ENCODE data around the gene SLC2A13.
"Not testable (repeated sequence)": the region's sequence is repeated elsewhere in the genome, so short reads cannot be mapped to it uniquely, and the experiment has no call there.

SLC2A13 gene

DNA sequence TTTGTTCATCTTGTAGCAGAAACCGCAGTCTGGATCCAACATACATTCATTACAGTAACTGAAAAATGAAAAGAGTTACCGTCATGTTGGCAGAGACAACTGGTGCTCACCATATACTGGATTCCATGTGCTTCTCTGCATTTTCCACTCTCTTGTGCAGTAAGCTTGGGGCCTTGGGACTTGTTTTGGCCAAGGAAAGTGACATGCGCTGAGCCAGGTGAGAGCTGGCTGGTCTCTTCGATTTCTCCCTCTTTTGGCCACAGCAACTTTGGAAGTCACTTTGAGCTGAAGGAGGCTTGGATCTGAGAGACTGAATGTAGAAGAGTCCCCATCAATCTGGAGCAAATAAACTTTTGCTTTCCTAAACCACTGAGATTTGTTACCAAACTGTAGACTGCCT, 275.7 kb downstream of the SLC2A13 start:
- in situ Hi-C loops (cut with MboI; ENCODE audit: low sequenced_read_pairs) = no loop called here

DNA sequence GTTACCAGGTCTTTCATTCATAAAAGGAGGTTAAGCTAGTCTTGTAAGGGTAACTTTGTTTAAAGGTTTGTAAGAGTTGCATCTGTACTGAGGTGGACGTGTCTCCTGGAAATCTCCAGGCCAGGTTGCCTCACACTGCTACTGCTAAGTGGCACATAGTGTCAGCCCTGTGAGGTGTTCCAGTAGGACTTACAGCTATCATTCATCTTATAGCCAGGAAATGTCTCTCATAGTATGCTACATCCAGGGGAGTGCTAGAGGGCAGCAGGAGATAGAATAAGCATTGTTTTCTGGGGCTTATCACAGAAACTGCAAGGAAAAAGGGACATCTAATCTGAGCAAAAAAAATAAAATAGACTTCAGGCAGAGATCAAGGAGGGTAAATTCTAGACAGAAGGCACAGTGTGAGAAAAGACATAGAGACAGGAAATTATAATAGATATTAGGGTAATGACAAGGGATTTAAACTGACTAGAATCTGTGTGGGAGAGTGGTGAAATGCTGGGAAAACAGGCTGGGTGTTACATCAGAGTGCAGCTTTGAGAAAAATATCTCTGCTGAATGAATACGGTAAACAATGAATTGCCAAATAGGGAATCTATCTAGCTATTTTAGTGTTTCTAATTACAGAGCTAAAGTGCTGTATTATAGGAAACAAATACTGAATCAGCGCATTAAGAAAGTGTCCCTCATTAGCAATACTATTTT, 281.2 kb downstream of the SLC2A13 start:
- in situ Hi-C loops (cut with MboI; ENCODE audit: low sequenced_read_pairs) = no loop called here

DNA sequence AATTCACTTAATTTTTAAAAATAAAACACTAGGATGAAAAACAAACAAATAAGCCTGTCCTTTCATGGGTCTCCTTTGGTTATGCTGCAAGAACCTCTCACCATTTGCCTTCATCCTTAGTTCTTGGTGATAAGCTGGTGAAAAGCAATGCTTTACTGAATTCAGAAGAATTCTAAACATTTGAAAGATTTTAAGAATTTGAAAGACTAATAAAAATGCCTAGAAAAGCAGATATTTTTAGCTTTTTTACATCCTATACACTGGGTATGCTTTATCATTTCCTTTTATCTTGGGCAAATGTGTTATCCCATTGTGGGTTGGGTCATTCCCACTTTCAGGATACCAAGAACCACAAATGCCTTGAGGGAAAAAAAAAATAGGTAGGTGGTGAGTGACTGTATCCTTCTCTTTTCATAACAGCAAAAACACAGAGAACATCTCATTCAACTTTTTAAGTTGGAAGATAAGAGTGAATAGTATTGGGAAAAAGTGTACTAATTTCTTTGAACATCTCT, 289.2 kb downstream of the SLC2A13 start:
- in situ Hi-C loops (cut with MboI; ENCODE audit: low sequenced_read_pairs) = no loop called here

DNA sequence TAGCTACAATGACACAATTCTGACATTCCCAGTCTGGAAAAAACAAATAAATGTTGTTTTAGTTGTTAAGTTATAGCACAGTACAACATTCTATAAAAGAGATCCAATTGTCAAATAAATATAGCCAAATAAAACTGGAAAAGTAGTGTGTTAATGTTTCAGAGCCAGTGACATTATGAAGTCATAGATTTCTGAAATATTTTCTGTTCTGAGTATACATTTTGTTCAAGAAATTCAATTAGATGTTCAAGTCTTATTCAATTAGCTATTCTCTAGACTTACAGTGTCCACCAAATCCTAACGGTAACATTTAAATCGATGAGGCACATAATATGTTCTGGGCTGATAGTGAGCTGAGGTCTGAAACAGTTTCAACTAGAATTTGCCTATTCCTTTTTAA, 290.1 kb downstream of the SLC2A13 start:
- in situ Hi-C loops (cut with MboI; ENCODE audit: low sequenced_read_pairs) = no loop called here

DNA sequence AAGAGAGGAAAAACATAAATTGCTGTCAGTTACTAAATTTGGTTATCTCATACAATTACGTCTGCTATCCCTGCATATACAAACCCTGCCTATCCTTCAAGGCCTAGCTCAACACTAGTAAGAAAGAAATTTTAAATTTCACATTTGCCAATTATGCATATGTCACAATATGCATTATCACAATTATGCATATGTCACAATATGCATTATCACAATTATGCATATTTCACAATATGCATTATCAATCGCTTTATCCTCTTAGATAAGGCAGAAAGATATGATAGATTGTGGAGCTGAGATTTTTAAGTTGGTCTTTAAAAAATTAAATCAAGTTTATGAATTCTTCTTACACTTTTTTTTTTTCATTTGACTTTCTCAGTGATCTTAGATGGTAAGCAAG, 291.3 kb downstream of the SLC2A13 start:
- in situ Hi-C loops (cut with MboI; ENCODE audit: low sequenced_read_pairs) = no loop called here

DNA sequence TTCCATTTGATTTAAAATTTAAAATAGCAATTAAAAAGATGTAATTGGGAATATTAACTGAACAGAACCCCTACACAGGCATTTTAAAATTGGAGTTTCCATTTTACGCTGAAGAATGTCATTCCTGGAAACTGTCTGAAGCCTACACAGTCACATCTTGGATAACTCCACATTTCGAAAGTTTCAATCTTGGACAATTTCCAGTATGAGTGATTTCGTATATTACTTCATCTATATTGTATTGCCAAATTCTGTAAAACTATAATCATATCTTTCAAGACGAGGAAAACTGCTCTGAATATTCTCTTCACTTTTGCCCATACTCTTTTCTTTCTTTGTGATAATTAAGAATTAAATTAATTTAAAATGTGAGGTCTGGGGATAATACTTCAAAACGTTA, 292.1 kb downstream of the SLC2A13 start:
- in situ Hi-C loops (cut with MboI; ENCODE audit: low sequenced_read_pairs) = no loop called here

DNA sequence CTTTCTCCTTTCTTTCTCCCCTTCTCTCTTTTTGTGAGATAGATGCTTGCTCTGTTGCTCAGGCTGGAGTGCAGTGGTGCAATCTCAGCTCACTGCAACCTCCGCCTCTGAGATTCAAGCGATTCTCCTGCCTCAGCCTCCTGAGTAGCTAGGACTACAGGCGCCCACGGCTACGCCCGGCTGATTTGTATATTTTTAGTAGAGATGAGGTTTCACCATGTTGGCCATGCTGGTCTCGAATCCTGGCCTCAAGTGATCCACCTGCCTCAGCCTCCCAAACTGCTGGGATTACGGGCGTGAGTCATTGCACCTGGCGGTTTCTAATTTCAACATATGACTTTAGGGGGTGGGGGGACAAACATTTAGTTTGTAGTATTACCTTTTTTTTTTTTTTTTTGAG, 293.4 kb downstream of the SLC2A13 start:
- in situ Hi-C loops (cut with MboI; ENCODE audit: low sequenced_read_pairs) = not testable (repeated sequence)

DNA sequence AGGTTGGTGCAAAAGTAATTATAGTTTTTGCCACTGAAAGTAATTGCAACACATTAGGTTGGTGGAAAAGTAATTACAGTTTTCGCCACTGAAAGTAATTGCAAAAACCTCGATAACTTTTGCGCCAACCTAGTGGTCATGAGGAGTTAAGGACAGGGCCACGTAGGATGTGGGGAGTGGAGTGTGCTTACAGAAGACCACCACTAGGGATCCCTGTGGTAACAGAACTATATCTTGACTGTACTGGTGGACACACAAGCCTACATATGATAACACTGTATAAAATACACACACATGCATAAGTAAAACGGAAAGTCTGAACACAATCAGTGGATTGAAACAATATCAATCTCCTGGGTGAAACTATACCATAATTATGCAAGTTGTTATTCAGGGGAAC, 298.8 kb downstream of the SLC2A13 start:
- in situ Hi-C loops (cut with MboI; ENCODE audit: low sequenced_read_pairs) = no loop called here

DNA sequence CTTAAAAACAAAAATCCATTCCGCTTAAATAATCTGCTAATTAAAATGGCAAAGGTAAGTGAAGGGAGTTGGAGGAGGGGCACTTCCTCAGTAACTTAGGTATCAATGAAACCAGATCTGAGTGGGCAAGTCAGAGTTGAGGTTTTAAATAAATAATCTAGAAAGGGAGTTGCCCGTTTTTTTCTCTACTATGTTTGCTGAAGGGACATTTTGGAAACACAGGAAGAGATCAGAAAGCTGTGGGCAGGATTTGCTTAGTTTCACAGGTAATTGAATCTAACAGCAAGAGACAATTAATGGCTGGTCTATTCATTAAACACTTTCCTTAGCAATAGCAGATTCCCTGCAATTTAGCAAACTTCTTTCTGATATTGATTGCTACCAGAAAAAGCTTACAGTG, 300.2 kb downstream of the SLC2A13 start:
- in situ Hi-C loops (cut with MboI; ENCODE audit: low sequenced_read_pairs) = no loop called here

DNA sequence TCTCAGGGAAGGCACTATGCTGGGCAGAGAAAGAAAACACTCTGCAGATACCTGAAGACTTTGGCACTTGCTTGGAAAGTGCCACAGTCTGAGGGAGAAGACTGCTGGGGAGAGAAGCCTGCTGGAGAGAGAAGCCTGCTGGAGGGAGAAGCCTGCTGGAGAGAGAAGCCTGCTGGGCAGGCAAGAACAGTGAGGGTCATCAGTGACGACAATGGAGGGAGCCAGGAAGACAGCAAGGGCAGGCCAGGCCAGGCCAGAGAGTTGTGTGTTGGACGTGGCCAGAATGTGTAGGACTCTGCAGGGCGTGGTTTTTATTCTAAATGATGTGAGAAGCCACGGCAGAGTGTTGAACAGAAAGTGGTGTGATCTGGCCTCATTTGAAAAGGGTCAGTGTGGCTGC, 301.0 kb downstream of the SLC2A13 start:
- in situ Hi-C loops (cut with MboI; ENCODE audit: low sequenced_read_pairs) = no loop called here

DNA sequence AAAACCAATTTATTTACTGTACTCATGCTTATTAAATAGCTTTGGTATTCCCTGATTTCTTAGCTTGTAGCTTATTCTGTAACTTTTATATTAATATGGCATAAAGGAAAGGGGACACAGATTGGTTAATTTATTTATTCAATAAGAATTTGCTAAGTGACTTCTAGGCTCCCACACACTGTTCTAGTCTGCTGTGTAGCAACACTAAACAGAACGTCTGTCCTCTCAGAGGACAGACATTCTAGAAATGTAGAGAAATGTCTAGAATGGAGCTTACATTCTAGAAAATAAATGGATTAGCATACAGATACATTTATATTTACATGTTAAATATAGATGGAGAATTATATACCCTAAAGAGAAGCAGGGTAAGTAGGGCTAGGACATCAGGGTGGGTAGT, 301.4 kb downstream of the SLC2A13 start:
- in situ Hi-C loops (cut with MboI; ENCODE audit: low sequenced_read_pairs) = no loop called here

DNA sequence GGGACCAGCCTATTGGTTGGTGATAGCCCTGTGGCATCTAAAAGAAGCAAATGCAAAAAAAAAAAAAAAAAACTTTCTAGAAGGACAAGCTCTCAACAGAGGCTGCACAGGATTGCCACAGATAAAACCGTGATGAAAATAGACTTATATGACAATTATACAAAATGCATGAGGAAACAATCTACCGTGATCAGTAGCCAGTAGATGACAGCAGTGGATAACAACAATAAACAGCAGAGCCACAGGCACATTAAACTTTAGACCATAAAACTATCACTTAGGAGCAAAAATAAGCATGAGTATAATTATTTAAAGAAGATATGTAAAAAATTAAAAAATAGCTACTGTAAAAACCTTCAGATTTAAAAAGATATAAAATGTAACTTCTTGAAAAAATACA, 302.7 kb downstream of the SLC2A13 start:
- in situ Hi-C loops (cut with MboI; ENCODE audit: low sequenced_read_pairs) = no loop called here

DNA sequence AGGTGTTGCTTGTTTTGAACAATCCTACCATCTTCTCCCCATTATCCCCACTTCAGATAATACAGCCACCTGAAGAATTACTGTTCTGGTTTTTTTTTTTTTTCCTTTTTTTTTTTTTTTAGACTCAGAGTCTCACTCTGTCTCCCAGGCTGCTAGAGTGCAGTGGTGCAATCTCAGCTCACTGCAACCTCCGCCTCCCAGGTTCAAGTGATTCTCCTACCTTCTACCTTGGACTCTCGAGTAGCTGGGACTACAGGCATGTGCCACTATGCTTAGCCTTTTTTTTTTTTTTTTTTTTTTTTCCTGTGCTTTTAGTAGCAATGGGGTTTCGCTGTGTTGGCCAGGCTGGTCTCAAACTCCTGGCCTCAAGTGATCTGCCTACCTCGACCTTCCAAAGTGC, 306.9 kb downstream of the SLC2A13 start:
- in situ Hi-C loops (cut with MboI; ENCODE audit: low sequenced_read_pairs) = no loop called here

DNA sequence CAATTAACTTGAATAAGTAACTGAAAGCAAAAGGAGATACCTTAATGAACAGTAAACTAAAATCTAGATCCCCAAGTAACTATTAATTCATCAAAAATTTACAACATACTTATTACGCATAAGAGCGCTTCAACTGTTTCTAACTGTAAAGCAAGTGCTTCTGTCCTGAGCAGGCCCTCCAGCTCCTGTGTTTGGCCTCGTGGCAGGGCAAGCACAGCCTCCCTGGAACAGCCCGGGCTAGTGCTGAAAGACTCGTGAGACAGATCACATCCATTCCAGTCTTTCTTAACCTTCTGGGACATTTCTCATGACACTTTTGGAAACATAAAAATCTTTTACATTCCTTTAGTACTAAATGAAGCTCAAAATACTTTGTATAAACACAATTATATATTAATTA, 307.5 kb downstream of the SLC2A13 start:
- in situ Hi-C loops (cut with MboI; ENCODE audit: low sequenced_read_pairs) = no loop called here

DNA sequence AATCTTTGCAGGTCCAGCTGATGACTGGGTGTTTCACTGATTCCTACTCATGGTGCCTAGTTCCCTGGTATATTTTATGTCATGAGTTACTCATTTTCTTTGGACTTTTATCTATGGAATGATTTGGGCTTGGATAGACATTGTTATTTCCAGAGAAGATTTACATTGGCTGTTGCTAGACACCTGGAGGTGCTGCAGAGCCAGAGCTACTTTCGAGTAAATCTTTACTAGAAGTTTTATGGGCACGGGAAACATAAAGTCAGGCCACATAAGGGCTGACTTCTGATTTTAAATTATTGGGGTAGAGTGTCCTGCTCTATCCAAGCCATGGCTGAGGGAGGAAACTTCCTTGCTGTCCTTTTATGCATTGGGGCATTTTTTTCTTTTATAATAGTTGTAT, 310.4 kb downstream of the SLC2A13 start:
- in situ Hi-C loops (cut with MboI; ENCODE audit: low sequenced_read_pairs) = no loop called here

DNA sequence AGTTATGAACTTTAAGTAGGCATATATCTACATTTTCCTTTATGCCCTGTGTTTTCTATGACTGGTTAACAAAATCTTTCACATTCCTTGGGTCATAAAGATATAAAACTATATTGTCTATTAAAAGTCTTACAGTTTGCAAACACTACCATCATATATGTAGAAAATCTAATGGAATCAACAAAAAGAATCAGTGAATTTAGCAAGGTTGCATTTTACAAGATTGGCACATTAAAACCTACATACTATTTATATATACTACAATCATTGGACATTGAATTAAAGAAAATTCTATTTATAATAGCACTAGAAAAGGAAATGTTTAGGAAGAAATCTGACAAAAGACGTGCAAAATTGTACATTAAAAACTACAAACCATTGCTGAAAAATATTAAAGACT, 312.9 kb downstream of the SLC2A13 start:
- in situ Hi-C loops (cut with MboI; ENCODE audit: low sequenced_read_pairs) = no loop called here

DNA sequence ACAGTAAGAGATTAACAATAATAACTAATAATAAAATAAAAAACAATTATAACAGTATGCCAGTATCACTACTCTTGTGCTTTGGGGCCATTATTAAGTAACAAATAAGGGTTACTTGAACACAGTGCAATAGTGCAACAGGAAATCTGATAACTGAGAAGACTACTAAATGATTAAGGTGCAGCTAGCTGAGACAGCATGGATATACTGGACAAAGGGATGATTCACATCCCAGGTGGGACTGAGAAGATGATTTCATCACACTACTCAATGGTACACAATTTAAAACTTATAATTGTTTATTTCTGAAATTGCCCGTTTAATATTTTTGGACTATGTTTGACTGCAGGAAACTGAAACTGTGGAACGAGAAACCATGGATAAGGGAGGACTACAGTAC, 317.6 kb downstream of the SLC2A13 start:
- in situ Hi-C loops (cut with MboI; ENCODE audit: low sequenced_read_pairs) = no loop called here

DNA sequence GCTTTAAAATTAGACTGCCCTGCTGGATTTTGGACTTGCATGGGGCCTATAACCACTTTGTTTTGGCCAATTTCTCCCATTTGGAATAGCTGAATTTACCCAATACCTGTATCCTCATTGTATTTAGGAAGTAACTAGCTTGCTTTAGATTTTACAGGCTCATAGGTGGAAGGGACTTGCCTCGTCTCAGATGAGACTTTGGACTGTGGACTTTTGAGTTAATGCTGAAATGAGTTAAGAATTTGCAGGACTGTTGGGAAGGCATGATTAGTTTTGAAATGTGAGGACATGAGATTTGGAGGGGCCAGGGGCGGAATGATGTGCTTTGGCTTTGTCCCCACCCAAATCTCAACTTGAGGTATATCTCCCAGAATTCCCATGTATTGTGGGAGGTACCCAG, 320.1 kb downstream of the SLC2A13 start:
- in situ Hi-C loops (cut with MboI; ENCODE audit: low sequenced_read_pairs) = not testable (repeated sequence)

DNA sequence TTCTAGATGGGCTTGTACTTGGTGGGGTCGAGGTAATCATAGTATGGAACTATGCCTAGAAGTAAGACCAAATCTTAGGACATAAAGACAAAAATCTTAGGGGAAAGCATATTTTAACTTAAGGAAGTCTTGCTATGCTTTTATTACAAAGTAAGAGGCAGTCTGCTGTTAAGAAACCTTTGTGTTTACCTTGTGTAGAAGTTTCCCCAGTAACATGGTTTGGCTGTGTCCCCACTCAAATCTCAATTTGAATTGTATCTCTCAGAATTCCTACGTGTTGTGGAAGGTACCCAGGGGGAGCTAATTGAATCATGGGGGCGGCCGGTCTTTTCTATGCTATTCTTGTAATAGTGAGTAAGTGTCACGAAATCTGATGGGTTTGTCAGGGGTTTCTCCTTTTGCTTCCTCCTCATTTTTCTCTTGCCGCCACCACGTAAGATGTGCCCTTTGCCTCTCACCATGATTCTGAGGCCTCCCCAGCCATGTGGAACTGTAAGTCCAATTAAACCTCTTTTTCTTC, 323.8 kb downstream of the SLC2A13 start:
- in situ Hi-C loops (cut with MboI; ENCODE audit: low sequenced_read_pairs) = no loop called here

DNA sequence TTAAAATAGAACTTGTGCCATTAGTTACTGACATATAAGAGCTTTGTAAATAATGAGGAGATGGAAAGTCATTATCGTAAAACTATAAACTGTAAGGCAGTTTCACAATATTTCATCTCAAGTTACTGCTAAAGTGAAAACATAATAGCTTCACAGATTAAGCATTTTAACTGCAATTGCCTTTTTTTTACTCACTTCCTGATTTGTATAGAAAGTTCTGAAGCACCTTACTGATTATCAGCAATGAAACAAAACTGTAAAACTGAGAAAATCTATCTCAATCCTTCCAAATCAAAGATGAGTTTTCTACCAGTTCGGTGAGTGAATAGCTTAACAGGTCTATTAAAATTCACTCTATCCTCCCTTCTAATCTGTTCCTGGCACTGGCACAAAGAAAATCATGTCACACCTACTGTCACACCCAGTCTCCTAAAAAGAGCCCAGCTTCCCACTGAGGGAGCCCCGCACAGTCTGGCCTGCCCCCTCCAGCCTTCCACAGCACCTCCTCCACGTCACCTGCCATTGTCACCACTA, 324.9 kb downstream of the SLC2A13 start:
- in situ Hi-C loops (cut with MboI; ENCODE audit: low sequenced_read_pairs) = no loop called here

DNA sequence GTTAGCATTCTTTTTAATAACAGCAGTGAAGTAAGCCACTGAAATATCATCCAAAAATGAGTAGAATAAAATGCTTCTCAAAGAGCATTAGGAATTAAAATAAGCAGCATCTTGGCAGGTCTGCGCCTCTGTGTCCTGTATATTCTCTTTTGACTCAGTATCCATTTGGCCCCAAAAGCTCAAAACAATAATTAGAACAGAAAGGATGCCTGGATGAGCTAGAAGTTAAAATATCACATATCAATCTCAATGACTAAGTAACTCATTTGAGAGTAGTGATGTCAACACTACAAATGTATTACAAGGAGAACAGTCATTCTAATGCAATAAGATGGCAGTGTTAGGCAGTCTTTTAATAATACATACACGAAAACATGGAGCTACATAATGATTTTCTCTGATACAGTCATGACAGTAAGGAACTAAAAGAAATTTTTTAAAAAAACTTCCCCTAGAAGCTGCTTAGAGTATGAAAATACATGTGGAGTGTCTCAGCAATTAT, 325.4 kb downstream of the SLC2A13 start:
- in situ Hi-C loops (cut with MboI; ENCODE audit: low sequenced_read_pairs) = no loop called here

DNA sequence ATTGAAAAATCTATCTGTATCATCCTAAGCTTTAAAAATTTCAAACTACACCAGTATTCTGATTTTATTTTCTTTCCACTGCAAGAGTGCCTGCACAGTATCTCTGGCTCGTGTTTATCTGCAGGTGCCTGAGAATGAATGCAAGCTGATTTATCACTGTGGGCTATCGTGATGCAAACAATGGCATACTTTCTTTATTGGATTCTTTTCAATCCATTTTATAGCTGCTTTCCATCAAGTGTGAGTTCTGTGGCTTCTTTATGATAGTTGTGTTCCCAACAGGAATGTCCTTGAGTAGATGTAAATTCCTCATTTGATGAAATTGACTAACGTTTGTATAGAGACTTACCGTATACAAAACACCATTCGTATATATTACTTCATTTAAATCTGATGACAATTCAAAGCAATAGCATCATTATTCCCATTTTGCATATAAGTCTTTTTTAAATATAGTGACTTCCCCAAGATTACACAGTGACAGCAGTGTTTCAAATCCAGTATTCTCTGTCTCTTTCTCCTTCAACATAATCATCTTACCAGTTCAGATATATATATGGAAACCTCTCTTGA, 326.0 kb downstream of the SLC2A13 start:
- in situ Hi-C loops (cut with MboI; ENCODE audit: low sequenced_read_pairs) = no loop called here
